ENCODE results near the gene LRRC74B. TPM values are rescaled to one million over a fixed set of nuclear protein-coding genes. Genes with fewer than 3 reads are reported as not detected.
"Not testable (repeated sequence)": the region's sequence is repeated elsewhere in the genome, so short reads cannot be mapped to it uniquely, and the experiment has no call there.

The LRRC74B gene
- total RNA-seq, 1 experiment from 2014 or later: not detected

GRCh38 chr22:21054714-21055563, 9.2 kb downstream of the LRRC74B start:
- CTCF ChIA-PET: no interaction called here
- Mint-ChIP-seq H3K4me3 (ENCODE audit: low read depth, unreplicated experiment) (no peak overlapping the region), H3K4me1 (ENCODE audit: low read depth, unreplicated experiment) (no peaks in the 10 kb centered on the region), H3K9me3 (ENCODE audit: low read depth, unreplicated experiment) (no peaks in the 10 kb centered on the region), H3K27ac (ENCODE audit: unreplicated experiment) (no peak overlapping the region), H3K27me3 (ENCODE audit: unreplicated experiment) (peaks cover 66% of the 10 kb centered on the region), H3K36me3 (ENCODE audit: insufficient read depth, unreplicated experiment) (peaks cover 5% of the 10 kb centered on the region)
- no peak for TF ChIP-seq CTCF (IDR thresholded peaks at IDR 0.05; ENCODE audit: unreplicated experiment)
- intact Hi-C loops (cut with micrococcal nuclease; ENCODE audit: unreplicated experiment): no loop called here
- no TSS peak for BruUV-seq (replicated peaks)
- no peak for DNase-seq

GRCh38 chr22:21055564-21055834, 9.8 kb downstream of the LRRC74B start:
- peaks cover 5% of the 10 kb centered on the region for H3K36me3 Mint-ChIP-seq (ENCODE audit: insufficient read depth, unreplicated experiment)
- CTCF ChIA-PET: no interaction called here
- H3K27ac Mint-ChIP-seq (ENCODE audit: unreplicated experiment): no peak overlapping the region
- TF ChIP-seq CTCF (IDR thresholded peaks at IDR 0.05; ENCODE audit: unreplicated experiment): no peak
- no peaks in the 10 kb centered on the region for H3K4me1 Mint-ChIP-seq (ENCODE audit: low read depth, unreplicated experiment)
- H3K4me3 Mint-ChIP-seq (ENCODE audit: low read depth, unreplicated experiment): no peak overlapping the region
- H3K27me3 Mint-ChIP-seq (ENCODE audit: unreplicated experiment): peaks cover 66% of the 10 kb centered on the region
- BruUV-seq (replicated peaks): no TSS peak
- intact Hi-C loops (cut with micrococcal nuclease; ENCODE audit: unreplicated experiment): no loop called here
- no peaks in the 10 kb centered on the region for H3K9me3 Mint-ChIP-seq (ENCODE audit: low read depth, unreplicated experiment)
- DNase-seq: no peak

- no peak for TF ChIP-seq CTCF (IDR thresholded peaks at IDR 0.05; ENCODE audit: unreplicated experiment)
- Mint-ChIP-seq H3K4me3 (ENCODE audit: low read depth, unreplicated experiment) (no peak overlapping the region), H3K36me3 (ENCODE audit: insufficient read depth, unreplicated experiment) (peaks cover 5% of the 10 kb centered on the region), H3K4me1 (ENCODE audit: low read depth, unreplicated experiment) (no peaks in the 10 kb centered on the region), H3K9me3 (ENCODE audit: low read depth, unreplicated experiment) (no peaks in the 10 kb centered on the region), H3K27ac (ENCODE audit: unreplicated experiment) (no peak overlapping the region), H3K27me3 (ENCODE audit: unreplicated experiment) (peaks cover 65% of the 10 kb centered on the region)
- DNase-seq: no peak
- BruUV-seq (replicated peaks): no TSS peak
- intact Hi-C loops (cut with micrococcal nuclease; ENCODE audit: unreplicated experiment): no loop called here
- CTCF ChIA-PET: interaction anchor here (0.6 kb wide), 1 partner anchor 11 kb away, joined by 3 read pairs; no protein-coding TSS in a partner anchor
Measured at GRCh38 chr22:21055880-21056319, 10.2 kb downstream of the LRRC74B start.

- intact Hi-C loops (cut with micrococcal nuclease; ENCODE audit: unreplicated experiment); H3K36me3 Mint-ChIP-seq (ENCODE audit: insufficient read depth, unreplicated experiment); H3K9me3 Mint-ChIP-seq (ENCODE audit: low read depth, unreplicated experiment); BruUV-seq (replicated peaks); CTCF ChIA-PET; DNase-seq; H3K27ac Mint-ChIP-seq (ENCODE audit: unreplicated experiment); H3K4me1 Mint-ChIP-seq (ENCODE audit: low read depth, unreplicated experiment); H3K4me3 Mint-ChIP-seq (ENCODE audit: low read depth, unreplicated experiment): not testable (repeated sequence)
- H3K27me3 Mint-ChIP-seq (ENCODE audit: unreplicated experiment): peaks cover 29% of the 10 kb centered on the region
Measured at GRCh38 chr22:21060363-21060762, 14.6 kb downstream of the LRRC74B start.

GRCh38 chr22:21061660-21062321, 16.0 kb downstream of the LRRC74B start:
- DNase-seq; H3K4me3 Mint-ChIP-seq (ENCODE audit: low read depth, unreplicated experiment); H3K9me3 Mint-ChIP-seq (ENCODE audit: low read depth, unreplicated experiment); intact Hi-C loops (cut with micrococcal nuclease; ENCODE audit: unreplicated experiment); BruUV-seq (replicated peaks); H3K36me3 Mint-ChIP-seq (ENCODE audit: insufficient read depth, unreplicated experiment); H3K4me1 Mint-ChIP-seq (ENCODE audit: low read depth, unreplicated experiment); H3K27ac Mint-ChIP-seq (ENCODE audit: unreplicated experiment): not testable (repeated sequence)
- CTCF ChIA-PET: interaction anchor here (0.6 kb wide), 1 partner anchor 580 kb away, joined by 4 read pairs; no protein-coding TSS in a partner anchor
- H3K27me3 Mint-ChIP-seq (ENCODE audit: unreplicated experiment): peaks cover 22% of the 10 kb centered on the region

GRCh38 chr22:21064425-21064824, 18.7 kb downstream of the LRRC74B start:
- peaks cover 26% of the 10 kb centered on the region for H3K27me3 Mint-ChIP-seq (ENCODE audit: unreplicated experiment)
- CTCF ChIA-PET; intact Hi-C loops (cut with micrococcal nuclease; ENCODE audit: unreplicated experiment); H3K9me3 Mint-ChIP-seq (ENCODE audit: low read depth, unreplicated experiment); DNase-seq; H3K4me3 Mint-ChIP-seq (ENCODE audit: low read depth, unreplicated experiment); H3K4me1 Mint-ChIP-seq (ENCODE audit: low read depth, unreplicated experiment); H3K27ac Mint-ChIP-seq (ENCODE audit: unreplicated experiment); H3K36me3 Mint-ChIP-seq (ENCODE audit: insufficient read depth, unreplicated experiment); BruUV-seq (replicated peaks): not testable (repeated sequence)

All from Calu3 (cell line).